Measurements from ENCODE around the gene IRGQ.
A peak's percentile ranks its signal among the peaks of the same experiment; 100 is the strongest.
"Not testable (repeated sequence)": the region's sequence is repeated elsewhere in the genome, so short reads cannot be mapped to it uniquely, and the experiment has no call there.

The IRGQ gene

GRCh38 chr19:43598445-43599240 is 2.7 kb upstream of the IRGQ start:
- no peak for DNase-seq (ENCODE audit: low read depth in 2 of 2, low spot score in 1 of 2)

- DNase-seq (ENCODE audit: low read depth in 2 of 2, low spot score in 1 of 2): no peak
Measured at GRCh38 chr19:43597876-43598275, 1.9 kb upstream of the IRGQ start.

GRCh38 chr19:43596842-43597461 is 1.0 kb upstream of the IRGQ start:
- no peak for DNase-seq (ENCODE audit: low read depth in 2 of 2, low spot score in 1 of 2)

- no peak for DNase-seq (ENCODE audit: low read depth in 2 of 2, low spot score in 1 of 2)
Measured at GRCh38 chr19:43595605-43595998, 332 bp downstream of the IRGQ start.

- peak; percentile 33 to 41 for DNase-seq (ENCODE audit: low read depth in 2 of 2, low spot score in 1 of 2)
Measured at GRCh38 chr19:43594710-43595604, 977 bp downstream of the IRGQ start.

- no peak for DNase-seq (ENCODE audit: low read depth in 2 of 2, low spot score in 1 of 2)
Measured at GRCh38 chr19:43594081-43594697, 1.7 kb downstream of the IRGQ start.

- no peak for DNase-seq (ENCODE audit: low read depth in 2 of 2, low spot score in 1 of 2)
Measured at GRCh38 chr19:43592800-43593350, 3.1 kb downstream of the IRGQ start.

- DNase-seq (ENCODE audit: low read depth in 2 of 2, low spot score in 1 of 2): no peak
Measured at GRCh38 chr19:43591904-43592772, 3.8 kb downstream of the IRGQ start.

- no peak for DNase-seq (ENCODE audit: low read depth in 2 of 2, low spot score in 1 of 2)
Measured at GRCh38 chr19:43589678-43590077, 6.3 kb downstream of the IRGQ start.

- no peak for DNase-seq (ENCODE audit: low read depth in 2 of 2, low spot score in 1 of 2)
Measured at GRCh38 chr19:43589277-43589676, 6.7 kb downstream of the IRGQ start.

- not testable (repeated sequence) for DNase-seq (ENCODE audit: low read depth in 2 of 2, low spot score in 1 of 2)
Measured at GRCh38 chr19:43587029-43587428, 8.9 kb downstream of the IRGQ start.

- DNase-seq (ENCODE audit: low read depth in 2 of 2, low spot score in 1 of 2): no peak
Measured at GRCh38 chr19:43586346-43586745, 9.6 kb downstream of the IRGQ start.

GRCh38 chr19:43584484-43584883 is 11.4 kb downstream of the IRGQ start:
- DNase-seq (ENCODE audit: low read depth in 2 of 2, low spot score in 1 of 2): no peak

GRCh38 chr19:43582495-43582894 is 13.4 kb downstream of the IRGQ start:
- no peak for DNase-seq (ENCODE audit: low read depth in 2 of 2, low spot score in 1 of 2)

- DNase-seq (ENCODE audit: low read depth in 2 of 2, low spot score in 1 of 2): no peak
Measured at GRCh38 chr19:43581467-43581866, 14.5 kb downstream of the IRGQ start.

- no peak for DNase-seq (ENCODE audit: low read depth in 2 of 2, low spot score in 1 of 2)
Measured at GRCh38 chr19:43578787-43579186, 17.1 kb downstream of the IRGQ start.

GRCh38 chr19:43575955-43576878 is 19.7 kb downstream of the IRGQ start:
- no peak for DNase-seq (ENCODE audit: low read depth in 2 of 2, low spot score in 1 of 2)

GRCh38 chr19:43575156-43575950 is 20.6 kb downstream of the IRGQ start, which contains the start of the genes PINLYP and XRCC1:
Gene PINLYP, plus strand, starts transcription at chr19:43575801. Its CDS starts 1,391 bp downstream, at chr19:43577192.
Gene XRCC1, minus strand, starts transcription at chr19:43575527. Its CDS starts 69 bp downstream, at chr19:43575458.
- DNase-seq (ENCODE audit: low read depth in 2 of 2, low spot score in 1 of 2): peak; percentile 80 to 92
